GM18858 (cell line): ENCODE results near the gene MIB1.

Experiments used
- ATAC-seq: cut with Tn5 transposase; IDR thresholded peaks from one replicate; pipeline ENCODE4 v1.9.1; 2021; ENCODE audit not compliant: unreplicated experiment

MIB1 gene

GRCh38 chr18:21868770-21869169 lies 128.2 kb downstream of the MIB1 start:
- ATAC-seq = no peak

DNA sequence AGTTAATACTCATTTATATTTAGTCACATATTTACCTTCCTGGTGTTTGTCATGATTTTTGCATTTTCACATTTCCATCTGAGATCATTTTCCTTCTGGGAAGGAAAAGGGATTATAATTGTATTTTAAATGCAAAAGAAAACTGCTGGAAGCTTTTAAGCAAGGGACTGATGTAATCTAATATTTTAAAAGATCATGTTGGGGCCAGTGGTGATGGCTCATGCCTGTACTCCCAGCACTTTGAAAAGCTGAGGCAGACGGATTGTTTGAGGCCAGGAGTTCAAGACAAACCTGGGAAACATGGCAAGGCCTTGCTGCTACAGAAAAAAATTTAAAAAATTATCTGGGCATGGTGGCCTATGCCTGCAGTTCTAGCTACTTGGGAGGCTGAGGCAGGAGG lies 149.0 kb downstream of the MIB1 start:
- ATAC-seq = no peak

DNA sequence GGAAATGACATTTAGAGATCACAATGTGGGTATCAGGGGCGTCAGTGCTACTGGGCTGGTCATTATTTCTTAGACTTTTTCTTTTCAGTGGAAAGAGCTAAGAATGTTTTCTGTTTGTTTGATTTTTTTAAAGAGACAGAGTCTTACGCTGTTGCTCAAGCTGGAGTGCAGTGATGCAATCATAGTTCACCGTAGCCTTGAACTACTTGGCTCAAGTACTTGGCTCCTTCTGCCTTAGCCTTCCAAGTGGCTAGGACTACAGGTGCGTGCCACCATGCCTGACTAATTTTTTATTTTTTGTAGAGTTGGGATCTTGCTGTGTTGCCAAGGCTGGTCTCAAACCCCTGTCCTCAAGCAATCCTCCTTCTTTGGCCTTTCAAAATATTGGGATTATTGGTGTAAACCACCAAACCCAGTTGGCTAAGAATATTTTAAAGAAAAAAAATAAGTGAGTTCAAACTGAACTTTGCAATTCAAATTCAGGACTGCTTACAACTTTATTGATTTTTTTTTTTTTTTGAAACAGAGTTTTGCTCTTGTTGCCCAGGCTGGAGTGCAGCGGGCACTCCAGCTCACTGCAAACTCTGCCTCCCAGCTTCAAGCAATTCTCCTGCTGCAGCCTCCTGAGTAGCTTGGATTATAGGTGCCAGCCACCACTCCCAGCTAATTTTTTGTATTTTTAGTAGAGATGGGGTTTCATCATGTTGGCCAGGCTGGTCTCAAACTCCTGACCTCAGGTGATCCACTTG lies 154.2 kb downstream of the MIB1 start:
- no peak for ATAC-seq

DNA sequence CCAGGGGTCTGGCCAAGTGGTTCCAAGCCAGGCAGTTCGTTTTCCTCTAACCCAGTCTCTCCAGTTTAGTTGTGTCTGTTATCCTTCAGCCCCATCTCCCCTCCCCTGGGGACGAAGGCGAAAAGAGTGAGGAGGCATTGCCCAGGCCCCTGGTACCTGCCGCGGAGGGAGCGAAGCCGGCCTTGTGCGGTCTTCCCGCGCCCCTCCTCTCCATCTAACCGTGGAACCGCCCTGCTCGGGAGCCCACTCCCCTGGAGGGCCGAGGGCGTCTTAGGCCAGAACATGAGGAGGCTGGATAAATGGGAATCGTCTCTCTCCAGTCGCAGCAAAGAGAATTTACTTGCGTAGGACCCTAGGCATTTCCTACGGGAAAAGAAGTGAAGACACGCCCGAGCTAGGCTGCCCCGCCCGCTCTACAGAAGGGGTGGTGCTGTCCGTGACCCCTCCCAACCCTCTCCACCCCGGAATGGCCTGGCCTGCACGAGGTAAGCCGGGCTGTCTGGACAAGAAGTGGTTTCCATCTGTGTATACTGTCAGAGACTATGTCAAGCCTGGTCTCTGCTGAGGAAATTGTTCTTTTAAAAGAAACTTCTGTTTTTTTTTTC lies 156.2 kb downstream of the MIB1 start:
- ATAC-seq = no peak

- ATAC-seq = no peak
Measured at GRCh38 chr18:21897811-21898210, 157.2 kb downstream of the MIB1 start.

- no peak for ATAC-seq
Measured at GRCh38 chr18:21900605-21901352, 160.2 kb downstream of the MIB1 start.

- ATAC-seq = no peak
Measured at GRCh38 chr18:21901423-21901945, 160.9 kb downstream of the MIB1 start.

GRCh38 chr18:21903709-21904108 lies 163.1 kb downstream of the MIB1 start:
- ATAC-seq = no peak

- ATAC-seq = no peak
Measured at GRCh38 chr18:21904856-21905255, 164.3 kb downstream of the MIB1 start.

- no peak for ATAC-seq
Measured at GRCh38 chr18:21907451-21907850, 166.9 kb downstream of the MIB1 start.

- no peak for ATAC-seq
Measured at GRCh38 chr18:21908711-21909110, 168.1 kb downstream of the MIB1 start.

DNA sequence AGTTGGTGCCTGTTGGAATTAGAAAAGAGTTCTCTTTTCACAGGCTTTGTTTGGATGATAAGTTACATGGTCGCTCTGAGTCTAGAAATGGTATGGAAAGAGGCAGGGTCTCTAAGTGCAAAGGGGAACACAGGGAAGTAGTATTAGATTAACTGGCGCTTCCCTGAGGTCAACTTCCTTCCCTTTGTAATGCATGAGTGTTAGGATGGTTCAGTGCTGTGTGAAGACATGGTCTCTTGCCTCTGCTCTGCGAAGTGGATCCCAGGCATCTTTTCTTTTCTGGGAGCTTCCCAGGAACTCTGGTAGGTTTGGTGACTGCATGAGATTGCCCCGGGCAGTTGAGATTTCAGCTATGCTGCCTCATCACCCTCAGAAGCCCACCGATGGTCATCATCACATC lies 170.3 kb downstream of the MIB1 start:
- no peak for ATAC-seq

DNA sequence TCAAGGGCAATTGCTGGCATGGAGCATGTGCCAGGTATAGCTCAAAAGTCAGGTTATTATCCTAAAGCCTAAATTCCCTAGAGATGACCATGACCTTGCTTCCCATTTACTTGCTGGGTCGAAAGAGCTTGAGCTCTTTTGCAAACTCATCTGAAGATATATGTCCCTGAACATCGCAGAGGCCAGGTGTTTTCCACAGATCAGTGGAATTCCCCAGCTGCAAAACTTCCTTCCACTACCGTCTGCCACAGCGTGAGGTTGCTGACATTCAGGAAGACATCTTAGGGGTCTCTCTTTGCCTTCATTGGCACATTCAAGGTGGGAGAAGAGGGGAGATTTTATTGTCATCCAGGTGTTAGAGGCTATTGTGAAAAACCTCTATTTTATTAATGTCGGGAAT lies 171.0 kb downstream of the MIB1 start:
- no peak for ATAC-seq

- ATAC-seq = no peak
Measured at GRCh38 chr18:21912339-21913239, 172.0 kb downstream of the MIB1 start.

DNA sequence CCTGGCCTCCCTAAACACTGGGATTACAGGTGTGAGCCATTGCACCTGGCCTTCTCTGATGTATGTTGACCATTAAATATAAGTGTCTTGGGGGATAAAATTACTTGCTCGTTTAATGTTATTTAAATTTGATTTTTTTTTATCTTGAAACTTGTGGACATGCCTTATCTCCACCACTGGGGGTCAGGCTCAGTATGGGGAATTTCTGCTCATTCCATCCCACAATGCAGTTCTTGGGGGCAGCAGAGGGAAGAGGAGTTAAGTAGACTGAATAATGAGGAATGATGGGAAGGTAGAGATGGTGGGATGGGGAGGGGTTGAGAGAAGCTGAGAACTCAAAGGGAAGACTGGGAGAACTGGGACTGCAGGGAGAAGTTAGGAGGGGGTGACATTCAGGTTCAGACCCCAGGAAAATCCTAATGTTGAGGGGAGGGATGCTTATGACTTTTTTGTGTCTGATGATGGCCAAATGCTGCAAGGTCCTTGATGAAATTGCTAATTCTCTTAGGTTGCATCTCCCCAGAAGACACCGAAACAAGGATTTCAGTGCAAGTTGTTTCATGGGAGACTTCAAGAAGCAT lies 174.2 kb downstream of the MIB1 start:
- ATAC-seq = no peak

- ATAC-seq = no peak
Measured at GRCh38 chr18:21915546-21915945, 175.0 kb downstream of the MIB1 start.

DNA sequence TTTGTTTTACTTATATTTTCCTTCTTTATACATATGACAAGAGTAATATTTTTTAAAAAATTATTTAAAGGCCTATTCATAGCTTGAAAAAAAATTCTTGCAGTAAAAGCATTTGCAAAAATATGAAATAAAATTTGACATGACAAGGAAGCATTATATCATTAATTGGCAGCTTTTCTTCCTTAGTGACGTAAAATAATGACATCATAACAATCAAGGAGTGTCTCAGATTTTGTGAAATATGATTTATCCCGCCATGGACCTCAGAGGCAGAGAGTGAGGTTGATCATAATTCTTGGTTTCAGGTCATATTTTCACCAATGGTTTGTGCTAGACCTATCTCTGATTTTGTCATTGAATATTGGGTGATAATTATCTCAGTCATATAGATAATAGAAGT lies 176.0 kb downstream of the MIB1 start:
- no peak for ATAC-seq

DNA sequence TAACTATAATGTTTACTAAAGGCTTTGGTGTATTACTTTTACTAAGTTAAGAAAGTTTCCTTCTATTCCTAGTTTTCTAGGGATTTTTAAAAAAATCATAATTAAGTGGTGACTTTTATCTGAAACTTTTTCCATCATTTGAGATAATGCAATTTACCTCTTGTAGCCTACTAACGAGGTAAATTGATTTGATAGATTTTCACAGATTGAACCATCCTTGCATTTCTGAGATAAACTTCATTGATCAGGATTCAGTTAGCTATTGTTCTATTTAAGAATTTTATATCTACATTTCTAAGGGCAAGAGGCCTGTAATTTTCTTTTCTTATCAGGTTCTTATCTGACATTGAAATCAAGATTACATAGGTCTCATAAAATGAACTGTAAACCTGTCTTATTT lies 178.1 kb downstream of the MIB1 start:
- ATAC-seq = no peak
